ENCODE results near the gene MAP3K19.

DNA sequence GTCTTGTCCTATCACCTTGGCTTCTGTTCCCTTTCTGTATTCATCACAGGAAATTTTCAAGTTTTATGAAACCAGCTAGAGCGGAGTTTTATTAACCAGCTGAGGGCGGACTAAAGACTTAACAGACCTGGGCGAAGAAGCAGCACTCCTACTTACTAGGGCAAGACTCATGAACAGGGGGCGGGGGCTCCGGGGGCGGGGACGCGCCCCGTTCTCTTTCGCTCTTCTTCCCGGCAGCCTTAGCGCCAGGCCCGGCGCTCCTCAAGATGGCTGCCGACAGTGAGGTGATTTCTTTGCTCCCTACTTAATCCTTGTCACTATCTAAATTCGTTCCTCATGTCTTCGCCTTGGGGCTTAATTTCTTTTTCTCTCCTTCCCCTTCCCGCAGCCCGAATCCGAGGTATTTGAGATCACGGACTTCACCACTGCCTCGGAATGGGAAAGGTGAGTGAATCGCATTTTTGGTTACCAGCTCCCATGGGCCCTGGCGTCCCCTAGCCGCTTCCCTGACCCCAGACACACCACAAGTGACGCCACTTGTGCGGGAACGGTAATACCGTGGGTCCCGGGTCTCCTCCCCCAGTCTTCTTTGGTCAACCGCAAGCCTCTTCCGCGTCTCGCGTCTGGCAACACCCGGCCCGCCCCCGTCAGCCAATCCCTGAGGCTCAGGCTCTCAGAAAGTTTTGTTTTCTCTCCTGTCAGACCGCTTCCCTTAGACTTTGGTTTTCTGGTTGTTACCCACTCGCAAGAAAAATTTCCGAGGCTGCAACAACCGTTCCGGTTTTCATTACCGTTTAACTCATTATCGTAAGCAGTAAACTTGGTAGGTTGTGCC lies 5.0 kb upstream of the MAP3K19 start, which contains the start of gene RAB3GAP1:
- TF ChIP-seq, protein P1, sequence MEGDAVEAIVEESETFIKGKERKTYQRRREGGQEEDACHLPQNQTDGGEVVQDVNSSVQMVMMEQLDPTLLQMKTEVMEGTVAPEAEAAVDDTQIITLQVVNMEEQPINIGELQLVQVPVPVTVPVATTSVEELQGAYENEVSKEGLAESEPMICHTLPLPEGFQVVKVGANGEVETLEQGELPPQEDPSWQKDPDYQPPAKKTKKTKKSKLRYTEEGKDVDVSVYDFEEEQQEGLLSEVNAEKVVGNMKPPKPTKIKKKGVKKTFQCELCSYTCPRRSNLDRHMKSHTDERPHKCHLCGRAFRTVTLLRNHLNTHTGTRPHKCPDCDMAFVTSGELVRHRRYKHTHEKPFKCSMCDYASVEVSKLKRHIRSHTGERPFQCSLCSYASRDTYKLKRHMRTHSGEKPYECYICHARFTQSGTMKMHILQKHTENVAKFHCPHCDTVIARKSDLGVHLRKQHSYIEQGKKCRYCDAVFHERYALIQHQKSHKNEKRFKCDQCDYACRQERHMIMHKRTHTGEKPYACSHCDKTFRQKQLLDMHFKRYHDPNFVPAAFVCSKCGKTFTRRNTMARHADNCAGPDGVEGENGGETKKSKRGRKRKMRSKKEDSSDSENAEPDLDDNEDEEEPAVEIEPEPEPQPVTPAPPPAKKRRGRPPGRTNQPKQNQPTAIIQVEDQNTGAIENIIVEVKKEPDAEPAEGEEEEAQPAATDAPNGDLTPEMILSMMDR (IDR thresholded peaks at IDR 0.05): no peak
- TF ChIP-seq POLR2AphosphoS5 (IDR thresholded peaks at IDR 0.05) (peak; percentile 57 to 86 (median 82)), POLR2A (IDR thresholded peaks at IDR 0.05) (peak in 1 of 2 donors; percentile 50), EP300 (IDR thresholded peaks at IDR 0.05) (no peak)

All from sigmoid colon (tissue), 4 donors.